Peyer's patch (tissue), 4 donors: Measurements from ENCODE around the gene SLBP. TPM values are rescaled to one million over a fixed set of nuclear protein-coding genes. Genes with fewer than 3 reads are reported as not detected.
A peak's percentile ranks its signal among the peaks of the same experiment; 100 is the strongest.

Source experiments
- DNase-seq, 3 donors: peaks; one replicate each; pipeline ENCODE4 v3.0.0-alpha.2; 2017 to 2019
- H3K27ac ChIP-seq, 4 donors: fragments of 200-600 bp; sonication (generic); one replicate each; pipeline ENCODE4 v1.5.1; 2016 to 2019
- H3K27me3 ChIP-seq, 2 donors: fragments of 200-600 bp; sonication (generic); one replicate each; pipeline ENCODE4 v1.5.1; 2019
- H3K36me3 ChIP-seq, 3 donors: fragments of 200-600 bp; sonication (generic); one replicate each; pipeline ENCODE4 v1.5.1; 2016 to 2019
- H3K4me1 ChIP-seq, 4 donors: fragments of 200-600 bp; sonication (generic); one replicate each; pipeline ENCODE4 v1.5.1; 2016 to 2019
- H3K4me3 ChIP-seq, 4 donors: fragments of 200-600 bp; sonication (generic); 1 replicate in 3 of 4; 2 replicates in 1 of 4; pipeline ENCODE4 v1.5.1; 2016 to 2019; ENCODE audit warnings: mild to moderate bottlenecking in 1 of 4
- H3K9me3 ChIP-seq, 4 donors: fragments of 200-600 bp; sonication (generic); one replicate each; pipeline ENCODE4 v1.5.1; 2016 to 2019; ENCODE audit warnings: mild to moderate bottlenecking in 1 of 4
- POLR2A ChIP-seq, 2 donors: fragments of 450-650 bp; IDR thresholded peaks; one replicate each; pipeline ENCODE4 v1.5.1; 2017; ENCODE audit warnings: antibody characterized with exemption in 2 of 2, mild to moderate bottlenecking in 2 of 2, moderate library complexity in 2 of 2
- total RNA-seq, 4 donors: library from RNA; depleted of rRNA; stranded (reverse); fragments of >200 nt; gene quantifications; one replicate each; pipeline ENCODE4 v1.1.0, GENCODE V29; 2016
- TF ChIP-seq, protein P1 (sequence below), 6 experiments: fragments of 450-650 bp in 4 of 6; fragments of 200-600 bp in 2 of 6; sonication (generic) in 1 of 6; IDR thresholded peaks; one replicate each; pipeline ENCODE4 v1.5.1; 2017 to 2019; ENCODE audit warnings: antibody characterized with exemption in 6 of 6, mild to moderate bottlenecking in 3 of 6, moderate library complexity in 1 of 6

Gene SLBP
- total RNA-seq, 4 donors from 2014 or later: 18.4 to 86.6 (median 26.2) TPM

GRCh38 chr4:1685235-1686150 lies 26.6 kb downstream of the SLBP start:
- peaks cover 0 to 12% (median 0%) of the 10 kb centered on the region in 4 donors for H3K4me1 ChIP-seq
- no peaks in the 10 kb centered on the region for H3K27me3 ChIP-seq
- H3K36me3 ChIP-seq: peaks cover 0 to 6% (median 0%) of the 10 kb centered on the region in 3 donors
- H3K27ac ChIP-seq: peak overlapping the region in 1 of 4 donors; percentile 60
- TF ChIP-seq POLR2A (IDR thresholded peaks at IDR 0.05): no peak
- no peak for DNase-seq
- peak overlapping the region in 2 of 4 donors; percentile 73 to 82 for H3K4me3 ChIP-seq
- no peaks in the 10 kb centered on the region for H3K9me3 ChIP-seq

DNA sequence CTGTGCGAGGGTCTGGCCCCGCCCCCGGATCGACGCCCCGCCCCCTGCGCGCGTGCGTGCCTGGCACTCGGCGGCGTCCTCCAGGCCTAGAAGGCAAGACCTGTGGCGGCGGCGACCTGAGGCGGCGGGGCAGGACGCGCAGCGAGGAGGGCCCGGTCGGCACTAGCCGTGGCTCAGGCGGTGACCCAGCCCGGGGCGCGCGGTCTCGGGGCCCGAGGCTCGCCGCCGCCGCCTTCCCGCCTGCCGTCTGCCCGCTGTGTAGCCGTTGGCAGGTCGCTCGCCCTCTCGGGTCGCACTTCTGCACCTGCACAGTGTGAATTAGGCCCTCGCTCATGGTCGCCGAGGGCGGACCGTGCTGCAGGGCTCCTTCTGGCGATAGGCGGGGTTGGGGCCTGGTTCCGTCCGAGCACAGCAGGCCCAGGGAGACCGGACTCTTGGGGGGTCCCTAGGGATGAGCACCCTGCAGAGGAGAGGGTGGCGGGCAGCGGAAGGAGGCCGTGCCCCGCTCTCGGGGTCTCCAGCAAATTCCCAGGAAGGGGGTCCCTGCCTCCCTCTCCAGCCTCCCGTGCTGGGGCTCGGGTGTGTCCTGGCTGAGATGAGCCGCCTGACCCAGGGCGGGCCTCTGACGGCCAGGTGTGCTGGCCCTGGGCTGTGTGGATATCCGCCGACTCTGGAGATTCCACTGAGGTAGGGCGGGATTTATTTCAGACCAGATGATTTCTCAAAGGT lies 27.4 kb downstream of the SLBP start:
- Histone ChIP-seq H3K27me3 (no peaks in the 10 kb centered on the region), H3K4me1 (peaks cover 0 to 12% (median 0%) of the 10 kb centered on the region in 4 donors), H3K36me3 (no peaks in the 10 kb centered on the region), H3K9me3 (no peaks in the 10 kb centered on the region), H3K27ac (peak overlapping the region; percentile 29 to 64 (median 60)), H3K4me3 (peak overlapping the region; percentile 41 to 82 (median 74))
- DNase-seq: peak in 1 of 3 donors; percentile 58
- TF ChIP-seq POLR2A (IDR thresholded peaks at IDR 0.05): no peak
- TF ChIP-seq, protein P1, sequence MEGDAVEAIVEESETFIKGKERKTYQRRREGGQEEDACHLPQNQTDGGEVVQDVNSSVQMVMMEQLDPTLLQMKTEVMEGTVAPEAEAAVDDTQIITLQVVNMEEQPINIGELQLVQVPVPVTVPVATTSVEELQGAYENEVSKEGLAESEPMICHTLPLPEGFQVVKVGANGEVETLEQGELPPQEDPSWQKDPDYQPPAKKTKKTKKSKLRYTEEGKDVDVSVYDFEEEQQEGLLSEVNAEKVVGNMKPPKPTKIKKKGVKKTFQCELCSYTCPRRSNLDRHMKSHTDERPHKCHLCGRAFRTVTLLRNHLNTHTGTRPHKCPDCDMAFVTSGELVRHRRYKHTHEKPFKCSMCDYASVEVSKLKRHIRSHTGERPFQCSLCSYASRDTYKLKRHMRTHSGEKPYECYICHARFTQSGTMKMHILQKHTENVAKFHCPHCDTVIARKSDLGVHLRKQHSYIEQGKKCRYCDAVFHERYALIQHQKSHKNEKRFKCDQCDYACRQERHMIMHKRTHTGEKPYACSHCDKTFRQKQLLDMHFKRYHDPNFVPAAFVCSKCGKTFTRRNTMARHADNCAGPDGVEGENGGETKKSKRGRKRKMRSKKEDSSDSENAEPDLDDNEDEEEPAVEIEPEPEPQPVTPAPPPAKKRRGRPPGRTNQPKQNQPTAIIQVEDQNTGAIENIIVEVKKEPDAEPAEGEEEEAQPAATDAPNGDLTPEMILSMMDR (IDR thresholded peaks at IDR 0.05): peak in 1 of 6 experiments; percentile 12

DNA sequence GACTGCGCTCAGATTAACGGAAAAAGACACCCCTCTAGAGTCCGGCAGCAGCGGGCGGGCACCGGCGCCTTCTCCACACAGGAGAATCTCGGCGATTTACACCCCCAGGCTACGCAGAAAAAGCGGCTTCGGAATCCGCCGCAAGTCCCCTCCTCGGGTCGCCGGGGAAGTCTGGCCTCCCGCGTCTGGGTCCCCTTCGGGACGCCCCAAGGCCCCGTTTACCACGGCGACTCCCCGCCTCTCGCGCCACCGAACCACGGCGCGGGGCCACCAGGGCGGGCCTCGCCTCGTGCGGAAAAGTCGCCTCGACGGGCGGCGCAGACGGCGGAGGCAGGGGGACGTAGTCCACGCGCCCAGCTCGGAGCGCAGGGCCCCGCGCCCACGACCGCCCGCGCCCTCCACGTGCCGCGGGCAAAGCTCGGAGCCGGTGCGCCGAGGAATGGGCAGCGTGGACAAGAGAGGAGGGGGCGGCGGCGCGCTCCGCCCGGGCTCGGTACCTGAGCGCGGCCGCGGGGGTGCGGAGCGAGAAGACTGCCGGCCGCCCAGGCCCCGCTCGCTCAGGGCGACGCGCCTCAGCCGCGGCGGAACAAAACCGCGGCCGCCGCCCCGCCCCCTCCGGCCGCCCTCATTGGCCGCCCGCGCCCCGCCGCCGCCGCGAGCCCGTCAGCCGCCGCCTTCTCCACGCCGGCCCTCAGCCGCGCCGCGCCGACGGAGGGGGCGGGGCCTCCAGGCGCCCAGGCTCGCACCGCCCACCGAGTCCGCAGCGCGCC lies 28.2 kb downstream of the SLBP start, which contains the start of gene FAM53A:
Gene FAM53A, minus strand, starts transcription at position 578 of the 770 bp plus-strand sequence. CDS start 15,572 bp downstream, outside the sequence.
- peak within 1 kb of the TSS; percentile 67 to 79 (median 72) for H3K27ac ChIP-seq
- H3K9me3 ChIP-seq: no peaks in the 10 kb centered on the region
- H3K4me3 ChIP-seq: peak within 1 kb of the TSS; percentile 63 to 82 (median 74)
- TF ChIP-seq POLR2A (IDR thresholded peaks at IDR 0.05): no peak
- TF ChIP-seq, protein P1 (IDR thresholded peaks at IDR 0.05): peak in 2 of 6 experiments; percentile 6 to 34
- H3K4me1 ChIP-seq: peaks cover 0 to 12% (median 0%) of the 10 kb centered on the region in 4 donors
- peak; percentile 95 to 97 (median 97) for DNase-seq
- no peaks in the 10 kb centered on the region for H3K36me3 ChIP-seq
- no peaks in the 10 kb centered on the region for H3K27me3 ChIP-seq

- Histone ChIP-seq H3K4me3 (peak overlapping the region; percentile 63 to 82 (median 71)), H3K4me1 (peaks cover 0 to 12% (median 0%) of the 10 kb centered on the region in 4 donors), H3K36me3 (no peaks in the 10 kb centered on the region), H3K9me3 (no peaks in the 10 kb centered on the region), H3K27ac (peak overlapping the region; percentile 67 to 79 (median 72)), H3K27me3 (no peaks in the 10 kb centered on the region)
- DNase-seq: peak in 1 of 3 donors; percentile 52
- TF ChIP-seq, protein P1 (IDR thresholded peaks at IDR 0.05): no peak
- no peak for TF ChIP-seq POLR2A (IDR thresholded peaks at IDR 0.05)
These were observed 28.8 kb downstream of the SLBP start for GRCh38 chr4:1683261-1683735.

GRCh38 chr4:1682860-1683259 lies 29.3 kb downstream of the SLBP start:
- DNase-seq: peak in 1 of 3 donors; percentile 34
- H3K27ac ChIP-seq: peak overlapping the region in 3 of 4 donors; percentile 67 to 79 (median 76)
- no peaks in the 10 kb centered on the region for H3K36me3 ChIP-seq
- no peaks in the 10 kb centered on the region for H3K27me3 ChIP-seq
- H3K4me1 ChIP-seq: peaks cover 0 to 12% (median 0%) of the 10 kb centered on the region in 4 donors
- peak overlapping the region in 1 of 4 donors; percentile 68 for H3K4me3 ChIP-seq
- no peaks in the 10 kb centered on the region for H3K9me3 ChIP-seq
- TF ChIP-seq POLR2A (IDR thresholded peaks at IDR 0.05): no peak
- TF ChIP-seq, protein P1 (IDR thresholded peaks at IDR 0.05): no peak
